GM19043 (cell line): Measurements from ENCODE around the gene TPGS2.
"Not testable (repeated sequence)": the region's sequence is repeated elsewhere in the genome, so short reads cannot be mapped to it uniquely, and the experiment has no call there.

Experiments
- ATAC-seq: cut with Tn5 transposase; IDR thresholded peaks from one replicate; pipeline ENCODE4 v1.9.1; 2021; ENCODE audit warnings: low read depth; ENCODE audit not compliant: unreplicated experiment

Gene TPGS2

DNA sequence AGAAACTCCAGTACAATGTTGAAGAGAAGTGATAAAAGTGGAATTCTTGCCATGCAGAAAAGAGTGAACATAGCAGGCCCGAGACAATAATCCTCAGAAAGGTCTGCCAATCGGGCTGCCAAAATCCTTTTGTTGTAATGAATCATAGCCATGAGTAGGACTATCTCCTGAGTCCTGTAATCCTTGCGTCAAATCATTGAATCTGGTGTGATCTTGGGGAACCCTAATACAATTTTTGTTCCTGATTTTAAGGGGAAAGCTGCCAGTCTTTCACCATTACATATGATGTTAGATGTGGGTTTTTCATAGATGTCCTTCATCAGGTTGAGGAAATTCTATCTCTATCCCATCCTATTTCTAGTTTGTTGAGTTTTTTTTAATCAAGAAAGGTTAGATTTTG, 2.2 kb downstream of the TPGS2 start:
- ATAC-seq = no peak

DNA sequence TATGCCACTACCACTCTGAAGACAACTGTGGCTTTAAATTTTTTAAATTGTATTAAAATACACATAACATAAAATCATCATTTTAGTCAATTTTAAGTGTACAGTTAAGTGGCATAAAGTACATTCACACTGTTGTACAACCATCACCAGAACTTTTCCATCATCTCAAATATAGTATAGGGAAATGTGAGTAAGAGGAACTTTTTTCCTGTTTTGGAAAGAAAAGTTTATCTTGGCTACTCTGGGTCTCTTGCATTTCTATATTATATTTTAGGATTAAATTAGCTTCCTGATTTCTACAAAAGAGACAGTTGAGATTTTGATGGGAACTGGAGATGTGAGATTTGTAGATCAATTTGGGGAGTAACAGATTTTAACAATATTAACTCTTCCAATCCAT, 3.3 kb downstream of the TPGS2 start:
- no peak for ATAC-seq

DNA sequence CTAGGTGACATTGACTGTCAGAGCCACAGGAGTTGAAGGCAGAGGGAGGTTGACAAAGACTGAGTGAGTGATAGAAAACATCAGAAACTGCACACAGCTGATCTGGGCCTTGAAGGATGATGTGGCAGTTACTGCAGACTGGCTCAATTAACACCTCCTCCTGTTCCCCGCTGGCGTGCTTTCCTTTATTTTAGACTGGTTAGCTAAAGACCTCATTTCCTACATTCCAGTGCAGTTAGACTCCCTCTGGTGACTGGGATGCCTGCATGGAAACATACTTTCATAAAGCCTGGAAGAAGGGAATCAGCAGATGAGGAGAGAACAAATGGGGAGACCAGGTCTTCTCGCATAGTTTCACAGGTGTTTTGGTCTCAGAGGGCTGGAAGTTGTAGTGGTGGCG, 7.1 kb downstream of the TPGS2 start:
- ATAC-seq = no peak

DNA sequence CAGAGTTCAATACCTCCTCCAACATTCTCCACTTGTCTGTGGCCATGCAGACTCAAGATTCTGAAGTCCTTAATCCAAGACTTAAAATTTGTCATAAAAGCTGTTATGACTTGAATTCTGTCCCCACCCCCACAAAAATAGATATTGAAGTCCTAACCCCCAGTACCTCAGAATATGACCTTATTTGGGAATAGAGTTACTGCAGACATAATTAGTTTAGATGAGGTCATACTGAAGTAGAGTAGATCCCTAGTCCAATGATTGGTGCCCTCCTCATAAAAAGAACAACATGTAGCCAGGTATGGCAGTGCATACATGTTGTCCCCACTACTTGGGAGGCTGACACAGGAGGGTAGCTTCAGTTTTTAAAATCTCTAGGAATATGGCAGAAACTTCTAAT, 9.2 kb downstream of the TPGS2 start:
- no peak for ATAC-seq

DNA sequence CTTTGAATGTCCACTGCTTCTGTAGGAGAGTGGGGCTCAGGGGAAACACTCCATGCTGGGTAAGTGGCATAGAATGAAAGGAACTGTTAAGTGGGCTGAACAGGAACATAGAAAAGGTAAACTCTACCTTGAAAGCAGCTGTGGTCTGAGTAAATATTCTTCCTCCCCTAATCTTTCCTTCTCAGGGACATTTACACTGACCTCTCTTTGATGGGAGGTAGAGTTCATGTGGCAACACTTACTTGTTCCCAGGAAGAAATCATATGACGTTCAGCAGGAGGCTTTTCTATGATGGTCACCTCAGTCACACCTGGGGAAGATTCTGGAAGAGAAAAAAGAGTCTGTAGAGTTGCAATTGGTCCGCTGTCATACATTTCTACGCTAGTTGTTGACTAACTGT, 10.2 kb downstream of the TPGS2 start:
- ATAC-seq = no peak

DNA sequence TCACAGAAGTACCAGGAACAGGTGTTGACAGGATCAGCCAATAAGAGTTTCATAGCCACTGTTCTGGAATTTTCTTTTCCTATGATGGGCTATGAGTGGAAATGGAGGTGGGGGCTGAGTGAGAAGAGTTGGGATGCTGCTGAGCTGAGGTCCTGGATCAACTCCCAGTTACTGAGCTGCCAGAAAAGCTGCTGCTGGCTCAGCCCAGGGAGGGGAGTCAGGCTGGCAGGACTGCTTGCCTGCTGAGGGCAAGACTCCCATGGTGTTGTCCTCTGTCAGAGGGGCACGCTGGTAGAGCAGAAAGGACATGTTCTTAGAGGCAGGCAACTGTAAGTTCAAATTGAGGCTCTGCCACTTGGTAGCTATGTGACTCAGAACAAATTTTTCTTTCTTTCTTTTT, 11.8 kb downstream of the TPGS2 start:
- ATAC-seq = no peak

DNA sequence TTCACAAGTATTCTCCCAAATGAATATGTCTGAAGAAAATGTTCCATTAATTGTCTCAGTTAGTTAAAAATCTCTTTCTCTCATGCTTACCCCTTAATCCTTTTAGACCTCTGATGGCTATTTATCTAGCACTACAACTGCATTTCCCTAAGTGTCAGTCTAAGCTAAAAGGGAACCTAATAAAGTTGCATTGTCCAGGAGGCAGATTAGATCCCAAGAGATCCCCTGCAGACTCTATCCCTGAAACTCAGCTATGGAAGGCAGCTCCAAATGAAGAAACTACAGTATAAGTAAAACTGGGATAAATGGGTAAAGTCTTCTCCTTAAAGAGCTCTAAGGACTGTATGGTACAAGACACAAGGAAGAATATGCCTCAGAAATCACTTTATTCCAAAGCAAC, 12.7 kb downstream of the TPGS2 start:
- not testable (repeated sequence) for ATAC-seq

DNA sequence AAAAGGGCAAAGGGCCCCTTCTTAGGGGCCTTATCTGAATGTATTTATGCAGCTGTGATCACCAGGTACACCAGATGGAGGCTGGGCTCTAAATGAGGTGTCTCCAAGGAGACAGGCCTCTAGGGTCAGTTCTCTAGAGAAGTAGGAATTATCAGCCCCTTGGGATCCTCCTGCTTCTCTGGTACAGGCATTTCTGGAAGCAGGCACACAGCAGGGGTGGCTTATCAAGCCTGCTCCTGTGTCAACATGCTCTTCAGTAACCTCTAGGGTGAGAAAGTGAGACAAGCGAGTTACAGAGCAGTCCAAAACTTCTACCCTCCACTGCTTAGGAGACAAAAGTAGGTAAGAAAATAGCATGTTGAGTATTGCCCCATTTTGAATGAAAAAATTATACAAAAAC, 13.8 kb downstream of the TPGS2 start:
- no peak for ATAC-seq

DNA sequence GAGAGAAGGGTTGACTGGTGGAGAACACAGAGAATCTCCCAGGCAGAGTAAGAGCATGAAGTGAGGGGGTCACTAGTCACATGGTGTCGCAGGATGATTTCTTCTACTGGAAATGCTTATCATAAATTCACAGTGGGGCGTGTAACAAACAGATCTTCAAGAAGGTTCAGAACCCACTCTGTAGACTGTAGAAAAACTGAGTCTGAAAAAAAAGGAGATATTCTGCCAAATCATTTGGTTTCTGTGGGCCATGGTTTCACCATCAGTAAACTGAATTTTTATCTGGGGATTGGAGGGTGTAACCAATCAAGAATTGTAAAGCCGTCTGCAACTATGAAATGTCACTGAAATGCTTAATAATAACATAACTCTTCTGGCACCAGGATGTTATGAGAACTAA, 15.0 kb downstream of the TPGS2 start:
- ATAC-seq = no peak

DNA sequence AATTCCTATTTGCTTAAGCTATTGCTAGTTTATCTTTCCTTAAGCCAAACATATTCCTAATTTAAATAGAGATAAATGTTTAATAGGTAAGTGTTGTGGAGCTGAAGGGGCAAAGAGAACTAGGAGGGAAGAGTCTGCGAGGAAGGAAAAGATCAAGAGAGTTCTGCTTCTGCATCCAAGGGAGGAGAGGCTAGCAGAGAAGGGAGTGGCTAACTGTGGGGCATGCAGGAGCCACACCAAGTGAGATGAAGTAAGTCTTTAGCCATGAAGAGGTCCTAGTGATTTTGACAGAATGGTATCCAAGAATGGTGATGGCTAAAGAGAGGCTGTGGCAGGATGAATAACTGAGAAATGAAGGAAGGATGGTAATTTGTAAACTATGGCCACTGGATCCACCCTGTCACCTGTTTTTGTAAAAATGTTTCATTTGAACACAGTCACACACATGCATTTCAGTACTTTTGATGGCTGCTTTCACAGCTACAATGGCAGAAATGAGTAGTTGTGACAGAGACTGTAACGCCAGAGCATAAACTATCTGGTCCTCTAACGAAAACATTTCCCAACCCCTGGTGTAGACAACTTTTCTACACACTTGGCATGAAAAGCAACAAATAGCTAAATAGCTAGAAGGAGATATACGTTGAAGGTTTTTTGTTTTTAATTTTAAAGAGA, 15.6 kb downstream of the TPGS2 start:
- no peak for ATAC-seq

DNA sequence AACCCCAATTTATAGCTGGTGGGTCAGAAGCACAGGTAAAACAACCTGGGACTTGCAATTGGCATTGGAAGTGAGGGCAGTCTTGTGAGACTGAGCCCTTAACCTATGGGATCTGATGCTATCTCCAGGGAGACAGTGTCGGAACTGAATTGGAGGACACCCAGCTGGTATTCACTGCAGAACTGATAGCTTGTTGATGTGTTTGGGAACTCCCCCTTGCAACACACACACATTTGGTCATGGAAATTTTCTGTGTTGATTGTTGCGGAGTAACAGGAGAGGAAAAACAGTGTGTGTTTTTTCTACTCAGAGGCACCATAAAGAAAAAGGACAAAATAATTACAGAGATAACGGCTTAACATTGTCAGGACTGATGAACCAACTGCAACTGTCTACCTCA, 16.1 kb downstream of the TPGS2 start:
- ATAC-seq = no peak

DNA sequence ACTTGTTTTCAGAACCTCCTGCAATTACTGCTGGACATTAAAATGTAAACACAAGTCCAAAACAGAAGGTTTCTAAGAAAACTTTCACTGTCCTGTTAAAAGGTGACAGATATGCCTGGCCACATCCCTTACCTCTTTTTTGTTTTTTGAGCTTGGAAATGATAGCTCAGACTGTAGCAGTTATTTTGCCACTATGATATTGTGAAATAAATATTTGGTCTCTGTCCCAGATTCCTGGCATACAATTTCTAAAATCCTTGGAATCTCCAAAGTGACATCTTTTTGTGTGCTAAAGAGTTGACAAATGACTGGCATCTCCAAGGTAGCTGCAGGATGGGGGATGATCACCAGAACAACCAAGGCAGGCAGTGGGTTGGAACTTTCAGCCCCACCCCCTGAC, 16.8 kb downstream of the TPGS2 start:
- ATAC-seq = no peak

DNA sequence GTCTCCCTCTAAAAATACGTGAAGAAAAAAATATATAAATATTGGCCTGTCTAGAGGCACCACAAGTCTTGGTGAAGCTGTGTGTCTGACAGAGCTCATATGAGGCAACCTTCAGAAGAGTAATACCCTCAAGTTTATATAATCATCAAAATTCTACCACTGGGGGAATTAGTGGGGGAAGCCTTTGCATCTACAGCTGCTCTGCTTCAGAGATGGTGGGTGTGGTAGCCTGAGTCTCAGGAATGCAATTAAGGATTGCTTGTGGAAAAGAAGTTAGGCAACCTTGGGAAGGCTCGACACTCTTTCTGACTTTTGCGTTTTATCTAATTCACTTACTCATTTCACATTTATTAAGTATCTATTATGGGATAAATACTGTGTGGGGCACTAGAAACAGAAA, 17.4 kb downstream of the TPGS2 start:
- ATAC-seq = no peak

DNA sequence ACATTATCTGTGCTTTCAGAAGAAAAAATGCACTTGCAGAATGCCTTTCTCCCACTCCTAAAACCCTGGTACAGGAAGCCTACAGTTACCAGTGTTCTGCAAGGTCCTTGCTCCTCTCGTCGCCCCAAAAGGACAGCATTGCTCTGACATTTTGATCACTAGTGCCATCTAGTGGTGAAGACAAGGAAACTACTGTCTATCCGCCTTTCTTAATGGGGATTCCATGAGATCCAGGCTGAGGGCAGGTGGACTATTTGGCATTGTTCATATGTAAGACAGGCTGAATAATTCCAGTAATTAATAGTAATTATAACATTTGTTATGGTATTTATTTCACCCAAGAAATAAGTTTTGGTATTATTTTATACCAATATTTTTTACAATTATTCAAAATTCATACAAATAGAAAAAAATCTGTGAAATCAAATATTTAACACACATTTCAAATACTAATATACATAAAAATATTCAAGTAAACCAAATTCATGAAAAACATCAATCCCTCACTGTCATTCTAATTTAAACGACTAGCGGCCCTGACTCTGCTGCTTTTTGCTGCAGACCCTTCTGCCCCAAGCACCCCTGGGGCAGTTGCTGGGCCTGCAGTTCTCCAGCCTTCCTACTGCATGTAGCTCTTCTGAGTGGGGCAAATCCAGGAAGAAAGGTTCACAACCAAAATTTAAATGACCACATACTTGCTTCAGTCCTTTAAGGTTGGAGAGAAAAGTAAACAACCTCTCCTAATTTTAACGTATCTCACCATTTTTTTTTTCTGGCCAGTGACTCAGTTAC, 19.0 kb downstream of the TPGS2 start:
- ATAC-seq = peak; percentile 99

DNA sequence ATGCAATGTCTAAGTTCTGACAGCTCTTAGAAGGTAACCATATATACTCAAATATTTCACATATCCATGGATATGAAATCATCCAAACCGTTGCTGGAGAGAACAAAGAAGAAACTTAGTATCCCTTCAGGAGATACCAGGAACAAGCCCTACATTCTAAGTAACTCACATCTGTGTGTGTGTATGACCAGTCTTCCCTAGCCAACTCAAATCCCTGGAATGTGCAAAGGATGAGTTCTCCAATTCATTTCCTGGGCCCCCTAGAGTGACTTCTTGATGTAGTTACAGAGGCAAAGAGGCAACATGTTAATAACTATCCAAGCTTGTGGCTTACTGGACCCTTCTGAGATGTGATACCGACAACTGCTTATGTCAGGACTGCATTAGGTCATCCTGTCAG, 20.1 kb downstream of the TPGS2 start:
- ATAC-seq = no peak

DNA sequence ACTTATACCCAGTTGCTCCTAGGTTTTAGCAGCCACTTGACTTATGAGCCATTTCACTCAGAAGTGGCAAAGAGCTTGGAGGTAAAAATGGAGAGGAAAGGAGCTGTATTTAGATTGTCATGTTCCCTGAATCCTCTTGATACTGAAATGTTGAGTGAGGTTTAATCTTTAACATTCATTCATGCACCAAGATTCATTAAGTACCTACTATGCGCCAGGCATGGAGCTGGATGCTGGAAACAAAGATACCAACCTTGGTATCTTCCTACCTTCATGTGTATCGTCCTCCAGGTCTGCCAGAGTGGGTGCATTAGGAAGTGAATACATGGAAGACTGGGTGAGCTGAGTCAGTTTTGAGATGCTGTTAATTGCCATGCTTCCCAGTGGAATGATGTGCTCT, 23.7 kb downstream of the TPGS2 start:
- ATAC-seq = no peak

DNA sequence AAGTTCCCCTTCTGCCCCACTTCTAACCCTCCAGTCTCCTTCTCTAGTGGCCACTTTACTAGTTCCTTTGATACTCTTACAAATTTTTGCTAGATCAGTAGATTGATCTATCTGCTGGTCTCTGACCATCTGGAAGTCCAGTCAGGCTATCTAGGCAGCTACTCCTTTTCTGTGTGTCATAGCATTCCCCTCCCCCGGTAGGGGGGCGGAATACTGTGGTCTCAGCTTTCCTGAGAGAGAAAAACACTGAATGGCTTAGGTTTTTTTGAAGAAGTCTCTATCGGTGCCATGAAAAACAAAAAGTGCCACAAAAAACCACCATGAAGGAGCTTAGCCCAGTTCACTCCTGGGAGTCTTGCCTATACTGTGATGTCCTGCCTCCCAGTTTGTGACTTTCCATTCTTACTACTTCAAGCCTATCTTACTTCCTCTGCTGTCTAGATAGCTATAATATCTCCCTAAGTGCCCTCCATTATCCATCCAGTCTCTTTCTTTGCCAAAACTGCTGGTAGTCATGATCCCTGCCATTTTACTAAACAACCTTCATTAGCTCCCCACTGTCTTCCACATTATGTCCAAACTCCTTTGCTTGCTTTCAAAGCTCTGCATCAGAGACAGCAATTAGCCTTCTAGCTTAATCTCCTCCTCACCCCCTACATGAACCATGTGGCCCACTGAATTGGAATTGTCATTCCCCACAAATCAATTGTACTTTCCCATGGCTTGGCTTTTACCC, 29.9 kb downstream of the TPGS2 start:
- ATAC-seq = no peak

DNA sequence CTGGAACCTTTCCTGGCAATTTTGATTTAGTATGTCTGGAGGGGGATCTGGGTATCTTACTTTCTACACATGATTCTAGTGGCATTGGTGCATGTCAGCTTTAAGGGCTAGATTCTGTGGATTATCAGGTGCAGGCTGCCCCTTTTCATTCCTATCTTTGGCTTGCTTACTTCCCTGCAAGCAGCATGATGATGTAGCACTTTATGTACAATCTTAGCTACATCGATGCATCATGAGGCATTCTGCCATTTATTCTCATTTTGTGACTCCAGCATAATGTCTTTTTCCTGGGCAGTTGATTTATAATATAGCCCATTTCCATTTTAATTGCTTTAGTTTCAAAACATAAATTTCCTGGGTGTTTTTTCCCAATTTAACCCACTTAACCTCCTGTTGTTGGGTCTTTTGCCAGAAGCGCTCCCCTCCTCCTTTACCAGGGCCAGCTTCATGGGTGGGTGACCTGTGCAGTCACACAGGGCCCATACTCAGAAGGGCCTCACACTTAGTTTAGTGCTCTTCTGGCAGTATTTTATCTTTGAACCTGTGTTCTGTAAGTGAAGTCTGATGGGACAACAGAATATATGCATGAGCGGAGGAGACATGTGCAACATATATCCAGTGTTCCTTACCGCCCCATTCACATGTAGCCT, 36.0 kb downstream of the TPGS2 start:
- ATAC-seq = no peak

DNA sequence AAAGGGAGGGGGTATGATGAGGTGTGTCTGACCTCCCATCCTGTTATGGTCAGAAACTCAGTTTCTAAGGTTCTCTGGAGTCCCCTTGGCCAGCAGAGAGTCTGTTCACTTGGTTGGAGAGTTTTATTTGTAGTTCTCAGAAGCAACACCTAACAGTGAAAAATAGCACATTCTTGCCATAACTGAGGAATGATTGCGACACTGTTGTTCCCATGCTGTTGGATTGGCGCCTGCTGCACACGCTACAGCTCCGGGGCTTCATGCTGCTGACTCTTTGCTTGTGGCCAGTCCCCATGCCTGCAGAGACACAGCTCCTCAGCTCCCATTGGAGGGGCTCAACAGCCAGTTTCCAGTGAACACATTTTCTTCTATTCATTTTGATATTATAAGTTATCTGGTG, 42.1 kb downstream of the TPGS2 start:
- no peak for ATAC-seq

DNA sequence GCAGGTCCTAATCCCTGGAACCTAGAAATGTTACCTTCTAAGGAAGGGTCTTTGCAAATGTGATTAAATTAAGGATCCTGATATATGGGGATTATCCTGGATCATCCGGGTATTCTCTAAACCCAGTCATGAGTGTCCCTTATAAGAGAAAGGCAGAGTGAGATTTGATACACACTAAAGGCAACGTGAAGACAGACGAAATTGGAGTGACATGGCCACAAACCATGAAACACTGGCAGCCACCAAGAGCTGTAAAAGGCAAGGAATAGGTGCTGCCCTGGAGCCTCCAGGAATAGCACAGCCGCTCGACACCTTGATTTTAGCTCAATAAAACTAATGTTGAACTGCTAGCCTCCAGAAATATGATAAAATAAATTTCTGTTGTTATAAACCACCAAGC, 45.0 kb downstream of the TPGS2 start:
- ATAC-seq = no peak

DNA sequence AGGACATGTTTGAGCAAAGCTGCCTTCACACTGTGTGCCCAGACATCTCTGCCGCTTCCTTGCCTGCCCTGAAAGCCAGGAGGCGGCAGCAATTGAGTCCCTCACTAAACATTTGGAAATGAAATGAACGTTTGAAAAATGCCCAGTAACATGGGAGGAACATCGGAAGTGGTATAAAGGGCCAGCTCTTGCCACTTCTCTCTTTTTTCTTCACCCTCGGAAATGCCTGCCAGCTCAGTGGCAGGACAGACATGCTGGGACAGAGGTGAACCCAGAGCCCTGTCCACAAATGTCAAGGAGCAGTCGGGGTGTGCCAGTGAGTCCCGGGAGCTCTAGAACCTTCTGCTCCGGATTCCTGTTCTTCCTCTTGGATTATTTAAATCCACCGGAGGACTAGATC, 46.1 kb downstream of the TPGS2 start:
- no peak for ATAC-seq
